A549 (cell line): ENCODE data around the gene GDF9. TPM values are rescaled to one million over a fixed set of nuclear protein-coding genes. Genes with fewer than 3 reads are reported as not detected.

Experiments
- ATAC-seq, 2 experiments: fragments of 200-7000 bp in 1 of 2; fragments of >200 bp in 1 of 2; cut with Nextera tagmentation in 1 of 2; cut with Tn5 transposase in 1 of 2; 3 replicates each; pipeline versions ENCODE4 v1.8.0 to v1.9.1; 2018 to 2020; ENCODE audit warnings: mild to moderate bottlenecking in 1 of 2, moderate library complexity in 1 of 2
- CTCF ChIA-PET: fragments of 300-600 bp; sonication (Branson Sonifier 250); formaldehyde crosslinking; extraction: SDS; loops from one replicate; lab custom pipeline; 2021; ENCODE audit warnings: antibody characterized with exemption, inconsistent platforms; lab: Yijun Ruan, JAX
- POLR2A ChIA-PET: fragments of 350-600 bp; formaldehyde crosslinking; extraction: SDS; loops from one replicate; lab custom pipeline; 2021; ENCODE audit warnings: antibody characterized with exemption, inconsistent platforms; lab: Yijun Ruan, JAX
- DNase-seq, 2 experiments: peaks; one replicate each; pipeline versions ENCODE4 v3.0.0 to v3.0.0-alpha.2; 2011 to 2016; ENCODE audit warnings: low read depth in 1 of 2, low spot score in 1 of 2
- FAIRE-seq: peaks from 2 replicates; lab custom pipeline; 2011; peaks lifted over from hg19 to GRCh38; lab: Jason Lieb, UNC
- H3K27ac ChIP-seq, 2 experiments: fragments of >200 bp; sonication (Bioruptor Twin); formaldehyde crosslinking; 3 replicates each; pipeline ENCODE4 v1.5.1; 2016 to 2017
- H3K4me1 ChIP-seq: fragments of >200 bp; sonication (Bioruptor Twin); formaldehyde crosslinking; 3 replicates; pipeline ENCODE4 v1.6.1; 2016
- H3K4me2 ChIP-seq: fragments of >200 bp; sonication (Bioruptor Twin); formaldehyde crosslinking; 3 replicates; pipeline ENCODE4 v1.6.1; 2016
- H3K4me3 ChIP-seq: fragments of >200 bp; sonication (Bioruptor Twin); formaldehyde crosslinking; 3 replicates; pipeline ENCODE4 v1.5.1; 2016
- H3K9me3 ChIP-seq: fragments of >200 bp; sonication (Bioruptor Twin); formaldehyde crosslinking; 3 replicates; pipeline ENCODE4 v1.6.1; 2016
- BCL3 ChIP-seq: fragments of >200 bp; sonication (Bioruptor Twin); formaldehyde crosslinking; IDR thresholded peaks from 3 replicates; pipeline ENCODE4 v1.6.1; 2016
- BHLHE40 ChIP-seq: IDR thresholded peaks from 2 replicates; pipeline ENCODE4 v1.6.1; 2012; ENCODE audit warnings: low read depth, low read length, inconsistent platforms
- CTCF ChIP-seq: fragments of >200 bp; sonication (Bioruptor Twin); formaldehyde crosslinking; IDR thresholded peaks from 3 replicates; pipeline ENCODE4 v1.5.1; 2016
- E2F6 ChIP-seq: IDR thresholded peaks from 2 replicates; pipeline ENCODE4 v1.6.1; 2012; ENCODE audit warnings: low read depth, borderline replicate concordance
- EHF ChIP-seq: fragments of 250-450 bp; sonication (Bioruptor Pico); IDR thresholded peaks from 2 replicates; pipeline ENCODE4 v1.5.0; 2020; ENCODE audit warnings: mild to moderate bottlenecking
- HMGXB4 ChIP-seq: fragments of 250-450 bp; sonication (Bioruptor Pico); IDR thresholded peaks from 2 replicates; pipeline ENCODE4 v1.5.0; 2021; ENCODE audit warnings: mild to moderate bottlenecking, moderate library complexity, borderline replicate concordance
- JUN ChIP-seq, 2 experiments: fragments of >200 bp; sonication (Bioruptor Twin); formaldehyde crosslinking; IDR thresholded peaks; 2 replicates in 1 of 2; 3 replicates in 1 of 2; pipeline ENCODE4 v1.6.1; 2016 to 2017
- MAX ChIP-seq: IDR thresholded peaks from 2 replicates; pipeline ENCODE4 v1.6.1; 2012
- MYC ChIP-seq: IDR thresholded peaks from 2 replicates; pipeline ENCODE4 v1.6.1; 2012; ENCODE audit warnings: mild to moderate bottlenecking, inconsistent platforms, low read length, improper control_type of control experiment, borderline replicate concordance
- PBX3 ChIP-seq: IDR thresholded peaks from 2 replicates; pipeline ENCODE4 v1.6.1; 2012
- PHF8 ChIP-seq: fragments of 200-600 bp; sonication (generic); IDR thresholded peaks from 2 replicates; pipeline ENCODE4 v1.6.1; 2016; ENCODE audit warnings: low read depth, mild to moderate bottlenecking, antibody characterized with exemption, moderate library complexity, borderline replicate concordance
- POLR2A ChIP-seq: IDR thresholded peaks from 2 replicates; pipeline ENCODE4 v1.6.1; 2012; ENCODE audit warnings: mild to moderate bottlenecking, low read length
- RAD21 ChIP-seq, 2 experiments: fragments of >200 bp in 1 of 2; sonication (Bioruptor Twin) in 1 of 2; formaldehyde crosslinking in 1 of 2; IDR thresholded peaks in 1 of 2; conservative IDR thresholded peaks in 1 of 2; 2 replicates in 1 of 2; 3 replicates in 1 of 2; pipeline ENCODE4 v1.6.1; 2012 to 2018; ENCODE audit warnings: inconsistent platforms in 1 of 2
- SMC3 ChIP-seq: fragments of >200 bp; sonication (Bioruptor Twin); formaldehyde crosslinking; IDR thresholded peaks from 3 replicates; pipeline ENCODE4 v1.6.1; 2018; ENCODE audit warnings: inconsistent platforms
- ZFP36 ChIP-seq: fragments of 450-650 bp; IDR thresholded peaks from 2 replicates; pipeline ENCODE4 v1.6.1; 2014; ENCODE audit warnings: borderline replicate concordance; ENCODE audit not compliant: partially characterized antibody
- WGBS: methylation state at CpG from one replicate; pipeline ENCODE4 v1.1.6; 2017; ENCODE audit errors: missing lambda C conversion rate; 5-methylcytosine and 5-hydroxymethylcytosine counted together
- polyA plus RNA-seq, 4 experiments: library from polyadenylated mRNA; depleted of rRNA in 3 of 4; stranded (reverse); fragments of >200 nt; fragmentation: RNase III in 1 of 4; extraction: RNeasy Plus Mini Kit Qiagen cat#74134 plus additional on column Dnase treatment in 1 of 4; gene quantifications; 2 replicates in 3 of 4; 3 replicates in 1 of 4; pipeline ENCODE4 v1.2.3, GENCODE V29; 2011 to 2017

Gene GDF9
- polyA plus RNA-seq, 2 of the 4 experiments (the other 2 are of a cell fraction): 0.49 to 0.85 TPM

- 24% methylated on average over 8 of the region's 78 CpGs for WGBS
- no peaks in the 10 kb centered on the region for H3K9me3 ChIP-seq
- POLR2A ChIA-PET: interaction anchor here (0.9 to 1.2 kb wide), 2 partner anchors 10 to 35 kb away, joined by 4 to 5 read pairs; partner anchors contain the start of genes GDF9 and UQCRQ
- ATAC-seq (peak; percentile 78 to 84), DNase-seq (peak; percentile 49 to 65), FAIRE-seq (no peak)
- H3K4me1 ChIP-seq: peaks cover 3% of the 10 kb centered on the region; the same call in 1 of the 3 replicates
- CTCF ChIA-PET: interaction anchor here (0.6 to 8.9 kb wide), 29 partner anchors 8 to 329 kb away, joined by 3 to 82 read pairs (median 4); partner anchors contain the start of genes GDF9, LEAP2, SOWAHA and UQCRQ
- H3K4me2 ChIP-seq: peak within 1 kb of the TSS; percentile 92
- H3K27ac ChIP-seq: peak within 1 kb of the TSS; percentile 75 to 96
- H3K4me3 ChIP-seq: peak within 1 kb of the TSS; percentile 59
- peak in 1 of 2 experiments; percentile 76; a peak in 3 of 5 replicates for TF ChIP-seq JUN (IDR thresholded peaks at IDR 0.05)
- TF ChIP-seq E2F6: peak; percentile 72
- TF ChIP-seq PBX3: no peak
- peak; percentile 43; the same call in 1 of the 3 replicates for TF ChIP-seq BCL3
- TF ChIP-seq PHF8: peak; percentile 69
- peak; percentile 5; the same call in 1 of the 2 replicates for TF ChIP-seq MAX
- no peak for TF ChIP-seq RAD21 (conservative IDR thresholded peaks at IDR 0.05 in 1 of 2, IDR thresholded peaks at IDR 0.05 in 1 of 2)
- TF ChIP-seq POLR2A: peak; percentile 47
- TF ChIP-seq, all 56 proteins: peak for 6
These were observed 35.7 kb downstream of the GDF9 start, which contains the start of gene SHROOM1 for GRCh38 chr5:132830436-132831094. TSS of gene SHROOM1 (minus strand) at chr5:132830647. CDS start at chr5:132826140, 4,507 bp downstream.

GRCh38 chr5:132829742-132830435 lies 36.4 kb downstream of the GDF9 start:
- ATAC-seq: peak; percentile 94
- Histone ChIP-seq H3K9me3 (no peaks in the 10 kb centered on the region), H3K27ac (peak overlapping the region; percentile 75 to 96), H3K4me3 (peak overlapping the region; percentile 59), H3K4me1 (peaks cover 3% of the 10 kb centered on the region; the same call in 1 of the 3 replicates), H3K4me2 (peak overlapping the region; percentile 92)
- peak; percentile 75 to 95 for DNase-seq
- CTCF ChIA-PET: interaction anchor here (0.6 to 8.9 kb wide), 33 partner anchors 9 to 328 kb away, joined by 3 to 82 read pairs (median 5); partner anchors contain the start of genes CCNI2, GDF9, LEAP2 and SOWAHA
- WGBS: 14% methylated on average over 44 of the region's 75 CpGs
- TF ChIP-seq POLR2A: peak; percentile 37; the same call in 1 of the 2 replicates
- no peak for TF ChIP-seq ZFP36
- peak; percentile 88; the same call in 1 of the 2 replicates for TF ChIP-seq HMGXB4
- TF ChIP-seq MYC: peak; percentile 83; the same call in 1 of the 2 replicates
- TF ChIP-seq MAX: peak; percentile 75
- peak in 1 of 2 experiments; percentile 31; a peak in 2 of 5 replicates for TF ChIP-seq JUN (IDR thresholded peaks at IDR 0.05)
- TF ChIP-seq CTCF: peak; percentile 69
- TF ChIP-seq EHF (CRISPR knock-in tag): no peak
- no peak; the same call in 1 of the 2 replicates for TF ChIP-seq BHLHE40
- peak; percentile 56 for TF ChIP-seq SMC3
- peak; percentile 65 to 82; a peak in 4 of 5 replicates for TF ChIP-seq RAD21 (conservative IDR thresholded peaks at IDR 0.05 in 1 of 2, IDR thresholded peaks at IDR 0.05 in 1 of 2)
- FAIRE-seq: no peak
- POLR2A ChIA-PET: interaction anchor here (0.9 to 1.2 kb wide), 2 partner anchors 10 to 36 kb away, joined by 4 to 5 read pairs; partner anchors contain the start of genes GDF9 and UQCRQ
